ENCODE data around the gene MRGPRX3. TPM values are rescaled to one million over a fixed set of nuclear protein-coding genes. Genes with fewer than 3 reads are reported as not detected.

Gene MRGPRX3
- total RNA-seq, 1 donor from 2014 or later = not detected

GRCh38 chr11:18137186-18137800 lies 4.9 kb downstream of the MRGPRX3 start:
- Mint-ChIP-seq H3K4me1 (ENCODE audit: low read depth, unreplicated experiment) (no peaks in the 10 kb centered on the region), H3K4me3 (ENCODE audit: unreplicated experiment) (no peak overlapping the region), H3K9me3 (ENCODE audit: unreplicated experiment) (peaks cover 3% of the 10 kb centered on the region), H3K36me3 (ENCODE audit: unreplicated experiment) (peaks cover 7% of the 10 kb centered on the region), H3K27me3 (ENCODE audit: unreplicated experiment) (no peaks in the 10 kb centered on the region), H3K27ac (ENCODE audit: unreplicated experiment) (no peak overlapping the region)
- no peak for TF ChIP-seq CTCF (IDR thresholded peaks at IDR 0.05; ENCODE audit: partially characterized antibody, unreplicated experiment)
- no peak for DNase-seq

- Mint-ChIP-seq H3K27ac (ENCODE audit: unreplicated experiment) (no peak overlapping the region), H3K4me1 (ENCODE audit: low read depth, unreplicated experiment) (no peaks in the 10 kb centered on the region), H3K27me3 (ENCODE audit: unreplicated experiment) (no peaks in the 10 kb centered on the region), H3K4me3 (ENCODE audit: unreplicated experiment) (no peak overlapping the region), H3K36me3 (ENCODE audit: unreplicated experiment) (peaks cover 7% of the 10 kb centered on the region), H3K9me3 (ENCODE audit: unreplicated experiment) (peaks cover 3% of the 10 kb centered on the region)
- TF ChIP-seq CTCF (IDR thresholded peaks at IDR 0.05; ENCODE audit: partially characterized antibody, unreplicated experiment) = no peak
- DNase-seq = no peak
These were observed 7.8 kb downstream of the MRGPRX3 start for GRCh38 chr11:18140145-18140544.

GRCh38 chr11:18144243-18144642 lies 11.9 kb downstream of the MRGPRX3 start:
- TF ChIP-seq CTCF (IDR thresholded peaks at IDR 0.05; ENCODE audit: partially characterized antibody, unreplicated experiment) = no peak
- no peaks in the 10 kb centered on the region for H3K36me3 Mint-ChIP-seq (ENCODE audit: unreplicated experiment)
- H3K27me3 Mint-ChIP-seq (ENCODE audit: unreplicated experiment) = no peaks in the 10 kb centered on the region
- no peak overlapping the region for H3K4me3 Mint-ChIP-seq (ENCODE audit: unreplicated experiment)
- H3K27ac Mint-ChIP-seq (ENCODE audit: unreplicated experiment) = no peak overlapping the region
- H3K4me1 Mint-ChIP-seq (ENCODE audit: low read depth, unreplicated experiment) = no peaks in the 10 kb centered on the region
- H3K9me3 Mint-ChIP-seq (ENCODE audit: unreplicated experiment) = no peaks in the 10 kb centered on the region
- DNase-seq = no peak

- no peak for DNase-seq
- Mint-ChIP-seq H3K27ac (ENCODE audit: unreplicated experiment) (no peak overlapping the region), H3K27me3 (ENCODE audit: unreplicated experiment) (no peaks in the 10 kb centered on the region), H3K4me1 (ENCODE audit: low read depth, unreplicated experiment) (no peaks in the 10 kb centered on the region), H3K4me3 (ENCODE audit: unreplicated experiment) (no peak overlapping the region), H3K36me3 (ENCODE audit: unreplicated experiment) (no peaks in the 10 kb centered on the region), H3K9me3 (ENCODE audit: unreplicated experiment) (no peaks in the 10 kb centered on the region)
- TF ChIP-seq CTCF (IDR thresholded peaks at IDR 0.05; ENCODE audit: partially characterized antibody, unreplicated experiment) = no peak
These were observed 12.7 kb downstream of the MRGPRX3 start for GRCh38 chr11:18145025-18145424.

GRCh38 chr11:18145837-18146236 lies 13.5 kb downstream of the MRGPRX3 start:
- Mint-ChIP-seq H3K27me3 (ENCODE audit: unreplicated experiment) (no peaks in the 10 kb centered on the region), H3K4me1 (ENCODE audit: low read depth, unreplicated experiment) (no peaks in the 10 kb centered on the region), H3K27ac (ENCODE audit: unreplicated experiment) (no peak overlapping the region), H3K9me3 (ENCODE audit: unreplicated experiment) (no peaks in the 10 kb centered on the region), H3K36me3 (ENCODE audit: unreplicated experiment) (no peaks in the 10 kb centered on the region), H3K4me3 (ENCODE audit: unreplicated experiment) (no peak overlapping the region)
- DNase-seq = no peak
- no peak for TF ChIP-seq CTCF (IDR thresholded peaks at IDR 0.05; ENCODE audit: partially characterized antibody, unreplicated experiment)
